LHCN-M2 (cell line): Measurements from ENCODE around the gene SPATA2. TPM values are rescaled to one million over a fixed set of nuclear protein-coding genes. Genes with fewer than 3 reads are reported as not detected.

Experiments
- DNase-seq: peaks from one replicate; pipeline ENCODE4 v3.0.0-alpha.2; 2012; ENCODE audit warnings: low read depth
- total RNA-seq: library from RNA; depleted of rRNA; stranded (reverse); fragments of >200 nt; gene quantifications from 2 replicates; pipeline ENCODE4 v1.2.3, GENCODE V29; 2014

Gene SPATA2
- total RNA-seq, 1 experiment from 2014 or later: 4.1 TPM

DNA sequence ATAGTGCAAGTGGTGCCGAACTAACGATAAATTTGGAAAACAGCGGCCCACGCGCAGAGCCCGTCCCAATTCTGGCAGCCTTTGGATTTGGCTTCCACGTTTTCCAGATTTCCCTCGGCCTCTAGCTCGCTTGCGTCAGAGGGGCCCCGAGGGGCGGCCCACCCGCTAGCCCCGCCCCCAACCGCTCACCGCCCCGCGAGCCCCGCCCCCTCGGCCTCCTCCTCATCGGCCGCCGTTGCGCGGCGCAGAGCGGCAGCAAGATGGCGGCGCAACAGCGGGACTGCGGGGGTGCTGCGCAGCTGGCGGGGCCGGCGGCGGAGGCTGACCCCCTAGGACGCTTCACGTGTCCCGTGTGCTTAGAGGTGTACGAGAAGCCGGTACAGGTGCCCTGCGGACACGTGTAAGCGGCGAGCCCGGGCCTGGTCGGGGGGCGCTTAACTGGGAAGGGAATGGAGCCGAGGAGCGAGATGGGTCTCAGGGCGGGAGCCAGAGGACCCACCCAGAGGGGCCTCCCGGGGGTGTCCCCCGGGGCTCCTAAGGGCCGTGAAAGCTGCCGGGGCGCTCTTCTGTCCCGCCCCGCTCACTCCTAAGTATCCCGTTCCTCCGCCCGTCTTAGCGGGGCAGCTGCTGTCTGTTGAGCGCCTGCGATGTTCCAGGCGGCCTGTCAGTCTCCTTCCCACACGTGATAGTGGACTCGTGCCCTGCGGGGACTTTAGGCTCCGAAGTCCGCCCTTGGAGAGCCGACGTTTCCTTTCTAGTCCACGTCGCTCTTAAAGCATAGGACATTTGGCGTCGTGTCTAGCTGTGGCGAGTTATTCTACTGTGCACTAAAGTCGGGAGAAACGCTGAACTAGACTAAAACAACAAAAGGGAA is 21.1 kb upstream of the SPATA2 start, which contains the start of gene RNF114:
Gene RNF114 (plus strand): TSS at position 245 of the 874 bp plus-strand sequence. CDS start 16 bp downstream, at position 261.
- peak; percentile 86 for DNase-seq

DNA sequence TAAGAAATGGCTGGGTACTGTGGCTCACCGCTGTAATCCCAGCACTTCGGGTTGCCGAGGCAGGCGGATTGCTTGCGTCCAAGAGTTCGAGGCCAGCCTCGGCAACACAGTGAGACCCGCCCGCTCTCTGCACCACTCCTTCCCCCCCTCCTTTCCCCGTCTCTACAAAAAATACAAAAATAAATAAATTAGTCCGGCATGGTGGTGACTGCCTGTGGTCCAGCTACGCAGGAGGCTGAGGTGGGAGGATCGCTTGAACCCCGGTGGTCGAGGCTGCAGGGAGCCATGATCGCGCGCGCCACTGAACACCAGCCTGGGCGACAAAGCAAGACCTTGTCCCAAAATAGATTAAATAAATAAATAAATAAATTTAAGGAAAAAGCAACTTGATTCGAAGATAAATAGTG is 20.4 kb upstream of the SPATA2 start:
- no peak for DNase-seq

DNA sequence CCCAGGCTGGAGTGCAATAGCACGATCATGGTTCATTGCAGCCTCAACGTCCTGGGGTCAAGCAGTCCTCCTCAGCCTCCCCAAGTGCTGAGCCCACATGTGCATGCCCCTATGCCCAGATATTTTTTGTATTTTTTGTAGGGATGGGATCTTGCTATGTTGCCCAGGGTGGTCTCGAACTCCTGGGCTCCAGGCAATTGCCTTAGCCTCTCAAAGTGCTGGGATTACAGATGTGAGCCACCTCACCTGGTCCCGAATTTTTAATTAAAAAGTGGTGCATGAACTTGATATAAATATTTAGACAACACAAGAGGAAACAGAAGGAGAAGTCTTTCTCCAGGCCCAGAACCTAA is 13.8 kb upstream of the SPATA2 start:
- DNase-seq: no peak

DNA sequence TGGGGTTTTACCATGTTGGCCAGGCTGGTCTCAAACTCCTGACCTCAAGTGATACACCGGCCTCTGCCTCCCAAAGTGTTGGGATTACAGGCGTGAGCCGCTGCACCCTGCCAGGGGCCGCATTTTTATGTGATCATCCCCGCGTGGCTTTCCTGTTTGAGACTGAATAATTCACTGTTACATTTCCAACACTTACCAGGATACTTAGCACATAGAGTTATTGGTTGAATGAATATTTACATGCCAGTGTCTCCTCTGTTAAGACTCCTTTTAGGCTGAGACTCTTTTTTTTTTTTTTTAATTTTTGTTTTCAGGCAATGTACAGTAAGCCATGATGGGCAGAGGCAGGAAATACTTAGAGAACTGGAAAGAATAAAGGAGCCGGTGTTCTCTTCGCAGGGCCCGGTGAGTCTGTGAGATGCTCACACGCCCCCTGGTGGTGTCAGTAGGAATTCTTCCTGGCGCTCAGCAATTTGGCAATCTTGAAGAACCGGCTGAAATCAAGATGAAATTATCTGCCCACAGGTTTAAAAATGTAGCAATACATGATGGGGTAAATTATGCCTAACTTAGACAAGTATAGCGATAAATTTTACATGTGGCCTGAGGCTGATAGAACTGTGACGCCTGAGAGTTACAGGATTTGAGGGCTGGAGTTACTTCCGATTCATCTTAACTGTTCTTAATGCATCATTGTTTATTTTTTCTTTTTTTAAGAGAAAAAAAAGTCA is 13.2 kb upstream of the SPATA2 start:
- DNase-seq: peak; percentile 82

DNA sequence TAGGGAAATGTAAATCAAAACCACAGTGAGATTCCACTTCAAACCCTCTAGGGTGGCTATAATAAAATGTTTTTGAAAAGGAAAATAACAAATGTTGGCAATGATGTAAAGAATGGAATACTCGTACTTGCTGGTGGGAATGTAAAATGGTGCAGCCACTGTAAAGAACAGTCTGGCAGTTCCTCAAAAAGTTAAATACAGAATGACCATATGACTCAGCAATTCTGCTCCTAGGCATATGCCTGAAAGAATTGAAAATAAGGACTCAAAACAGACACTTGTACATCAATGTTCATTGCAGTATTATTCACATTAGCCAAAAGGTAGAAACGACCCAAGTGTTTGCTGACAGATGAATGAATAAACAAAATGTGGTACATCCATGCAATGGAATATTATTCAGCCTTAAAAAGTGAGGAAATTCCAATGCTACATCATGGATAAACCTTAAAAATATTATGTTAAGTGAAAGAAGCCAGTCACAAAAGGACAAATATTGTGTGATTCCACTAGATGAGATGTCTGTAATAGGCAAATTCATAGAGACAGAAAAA is 10.6 kb upstream of the SPATA2 start:
- no peak for DNase-seq

DNA sequence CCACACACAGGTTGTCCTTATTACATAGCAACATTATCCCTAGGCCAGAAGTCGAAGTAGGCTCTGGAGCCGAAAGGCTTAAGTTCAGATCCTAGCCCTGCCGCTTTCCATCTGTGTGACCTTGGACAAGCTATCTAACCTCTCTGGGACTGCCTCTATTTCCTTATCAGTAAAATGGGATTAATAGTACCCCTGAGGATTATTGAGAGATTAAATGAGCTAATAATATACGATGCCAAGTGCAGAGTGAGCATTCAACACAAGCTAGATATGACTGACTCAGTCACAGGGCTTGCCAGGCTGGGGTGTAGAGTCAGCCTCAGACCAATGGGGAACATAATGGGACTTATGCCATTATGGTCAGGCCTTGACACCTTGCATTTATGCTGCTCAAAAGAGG is 8.9 kb upstream of the SPATA2 start:
- DNase-seq: no peak

DNA sequence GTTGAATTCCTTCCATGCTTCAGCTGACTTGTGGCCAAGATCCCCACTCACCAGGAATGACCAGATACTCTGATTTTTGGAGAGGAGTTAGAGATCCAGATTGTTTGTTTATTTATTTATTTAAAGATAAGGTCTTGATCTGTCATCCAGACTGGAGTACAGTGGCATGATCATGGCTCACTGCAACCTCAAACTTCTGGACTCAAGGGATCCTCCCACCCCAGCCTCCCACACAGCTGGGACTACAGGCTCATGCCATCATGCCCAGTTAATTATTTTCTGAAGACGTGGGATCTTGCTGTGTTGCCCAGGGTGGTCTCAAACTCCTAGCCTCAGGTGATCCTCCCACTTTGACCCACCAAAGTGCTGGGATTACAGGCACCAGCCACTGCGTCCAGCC is 4.1 kb upstream of the SPATA2 start:
- DNase-seq: no peak

DNA sequence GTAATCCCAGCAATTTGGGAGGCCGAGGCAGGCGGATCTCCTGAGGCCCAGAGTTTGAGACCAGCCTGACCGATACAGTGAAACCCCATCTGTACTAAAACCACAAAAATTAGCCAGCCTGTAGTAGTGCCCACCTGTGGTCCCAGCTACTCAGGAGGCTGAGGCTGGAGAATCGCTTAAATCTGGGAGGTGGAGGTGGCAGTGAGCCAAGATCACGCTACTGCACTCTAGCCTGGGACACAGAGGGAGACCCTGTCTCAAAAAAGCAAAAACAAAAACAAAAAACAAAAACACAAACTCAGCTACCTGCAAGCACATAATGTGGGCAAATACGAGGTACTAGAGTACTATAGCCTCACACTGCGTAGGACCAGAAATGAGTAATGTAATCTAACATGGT is 3.7 kb upstream of the SPATA2 start:
- no peak for DNase-seq

DNA sequence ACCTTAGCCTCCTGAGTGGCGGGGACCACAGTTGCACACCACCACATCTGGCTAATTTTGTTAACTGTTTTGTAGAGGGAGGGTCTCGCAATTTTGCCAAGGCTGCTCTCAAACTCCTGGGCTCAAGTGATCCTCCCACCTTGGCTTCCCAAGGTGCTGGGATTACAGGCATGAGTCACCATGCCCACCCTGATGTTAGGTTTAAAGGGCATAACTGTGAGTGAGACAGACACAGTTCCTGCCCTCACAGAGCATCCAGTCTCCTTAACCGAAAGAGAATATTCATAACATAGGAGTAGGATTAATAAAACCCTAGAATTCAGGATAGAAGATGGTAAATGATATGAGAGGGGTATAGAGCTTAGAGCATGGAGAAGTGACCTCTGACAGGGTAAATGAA is 3.1 kb upstream of the SPATA2 start:
- DNase-seq: no peak

DNA sequence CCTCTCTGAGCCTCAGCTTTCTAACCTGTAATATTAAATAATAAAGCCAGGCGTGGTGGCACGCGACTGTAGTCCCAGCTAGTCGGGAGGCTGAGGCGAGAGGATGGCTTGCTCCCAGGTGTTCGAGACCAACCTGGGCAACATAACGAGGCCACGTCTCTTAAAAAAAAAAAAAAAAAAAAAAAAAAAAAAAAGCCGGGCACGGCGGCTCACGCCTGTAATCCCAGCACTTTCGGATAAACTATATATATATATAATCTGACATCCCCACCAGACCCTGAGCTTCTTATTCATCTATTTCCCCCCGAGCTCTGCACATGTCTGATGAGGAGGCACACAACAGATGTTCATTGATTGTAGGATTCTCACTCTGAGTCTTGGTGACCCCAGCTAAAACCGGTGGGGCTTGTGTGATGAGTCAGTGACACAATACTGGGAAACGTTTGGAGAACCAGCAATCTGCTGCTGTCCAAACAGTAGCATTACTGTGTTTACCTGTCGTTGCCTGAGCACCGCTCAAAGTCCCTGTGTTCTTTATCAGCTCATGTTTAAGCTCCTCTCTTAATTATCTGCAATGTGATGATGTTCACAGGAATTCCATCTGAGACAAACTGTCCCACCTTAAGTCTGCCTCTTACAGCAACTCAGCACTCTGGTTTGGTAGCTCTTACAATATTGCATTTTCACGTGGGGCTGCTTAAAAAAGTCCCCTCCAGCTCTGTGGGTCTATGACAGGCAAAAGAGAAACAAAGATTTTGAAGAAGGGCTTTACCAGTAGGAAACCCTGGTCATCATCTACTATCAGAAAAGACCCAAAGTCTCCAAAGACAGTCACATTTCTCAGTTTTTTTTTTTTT is 1.0 kb upstream of the SPATA2 start:
- DNase-seq: peak; percentile 53

DNA sequence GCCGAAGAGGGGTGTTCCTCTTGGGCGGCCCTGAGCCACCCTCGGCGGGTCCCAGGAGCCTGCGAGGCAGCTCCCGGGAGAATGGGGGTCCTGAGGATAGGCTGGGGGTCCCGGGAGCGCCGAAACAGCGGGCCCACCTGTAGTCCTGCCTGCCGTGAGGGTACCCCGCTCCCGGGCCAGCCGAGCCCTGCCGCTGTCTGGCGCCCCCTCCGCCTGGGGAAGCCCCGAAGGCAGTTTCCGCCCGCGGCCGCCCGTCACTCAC is 280 bp downstream of the SPATA2 start:
- DNase-seq: no peak

DNA sequence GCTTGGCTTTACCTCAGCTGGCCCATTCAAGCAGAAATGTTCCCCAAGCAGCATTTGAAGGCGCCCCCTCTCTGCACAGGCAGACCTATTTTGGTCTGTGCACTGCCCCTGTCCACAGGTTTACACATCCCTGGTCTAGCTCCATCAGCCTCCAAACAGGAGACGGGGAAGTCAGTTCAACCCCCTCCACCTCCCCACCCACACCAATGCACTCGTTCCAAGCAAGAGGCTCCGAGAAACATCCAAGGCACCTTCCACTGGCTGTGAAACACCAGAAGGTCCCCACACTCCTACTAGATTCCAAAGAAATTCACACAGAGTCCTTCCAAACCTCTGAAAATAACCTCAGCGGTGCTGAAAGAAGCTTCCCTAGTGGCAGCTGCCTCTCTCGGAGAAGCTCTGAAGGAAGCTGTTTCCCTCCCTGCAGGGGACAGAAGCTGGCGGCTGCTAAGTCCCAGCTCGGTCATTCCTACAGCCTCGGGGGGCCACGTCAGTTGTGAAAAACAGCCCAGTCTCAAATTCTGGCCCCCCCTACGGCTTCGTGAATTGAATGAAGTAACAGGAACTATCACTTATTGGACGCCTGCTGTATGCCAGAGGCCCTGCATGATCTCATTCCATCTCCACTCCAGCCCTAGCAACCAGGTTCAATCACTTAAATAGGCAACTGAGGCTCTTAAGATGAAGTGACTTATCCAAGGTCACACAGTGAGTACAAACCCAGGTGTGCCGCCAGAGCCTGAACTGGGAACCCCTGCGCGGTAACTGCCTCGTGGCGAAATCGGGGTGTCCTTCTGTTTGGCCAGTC is 815 bp downstream of the SPATA2 start:
- no peak for DNase-seq

DNA sequence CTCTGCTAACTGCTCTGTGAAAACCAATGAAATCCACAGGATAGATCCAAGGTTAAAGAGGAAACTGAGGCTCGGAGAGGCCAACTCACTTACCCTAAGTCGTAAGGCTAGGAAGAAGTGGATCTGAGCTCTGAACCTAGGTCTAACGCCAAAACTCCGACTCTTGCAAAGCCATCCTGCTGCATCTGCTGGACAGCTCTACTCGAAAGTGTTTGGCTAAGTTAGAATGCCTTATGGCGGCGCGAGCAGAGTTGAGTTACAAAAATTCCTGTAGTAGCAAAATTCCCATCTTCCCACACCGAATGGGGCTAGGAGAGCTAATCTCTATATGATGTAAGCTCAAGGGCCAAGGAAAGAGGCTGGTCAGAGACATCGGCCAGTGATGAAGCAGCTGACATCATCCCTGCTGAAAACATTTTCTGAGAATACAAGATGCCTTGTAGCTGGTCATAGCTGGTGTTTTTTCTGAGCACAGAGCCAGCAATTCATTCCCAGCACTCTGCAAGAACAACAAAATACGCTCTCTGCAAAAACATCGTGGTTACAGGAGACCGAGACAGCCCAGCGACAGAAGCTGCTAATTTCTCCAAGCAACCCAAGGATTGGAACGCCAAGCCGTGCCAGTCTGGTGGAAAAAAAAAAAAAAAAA is 1.8 kb downstream of the SPATA2 start:
- DNase-seq: no peak

DNA sequence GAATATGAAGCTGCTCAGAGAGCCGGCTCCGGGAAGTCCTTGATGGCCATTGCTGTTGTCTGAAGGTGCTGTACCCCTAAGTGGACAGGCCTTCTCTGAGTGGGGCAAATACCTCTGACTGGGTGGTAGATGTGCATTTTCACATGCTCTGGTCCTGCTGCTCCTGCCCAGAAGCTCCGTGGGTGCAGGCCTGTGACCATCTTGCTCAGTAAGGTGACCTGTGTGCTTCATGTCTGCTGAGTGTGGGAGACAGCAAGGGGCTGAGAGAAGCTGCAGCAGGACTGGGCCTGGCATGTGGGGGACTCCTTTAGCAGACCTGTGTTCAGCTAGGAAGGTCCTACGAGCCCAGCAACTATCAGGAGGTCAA is 5.0 kb downstream of the SPATA2 start:
- no peak for DNase-seq

DNA sequence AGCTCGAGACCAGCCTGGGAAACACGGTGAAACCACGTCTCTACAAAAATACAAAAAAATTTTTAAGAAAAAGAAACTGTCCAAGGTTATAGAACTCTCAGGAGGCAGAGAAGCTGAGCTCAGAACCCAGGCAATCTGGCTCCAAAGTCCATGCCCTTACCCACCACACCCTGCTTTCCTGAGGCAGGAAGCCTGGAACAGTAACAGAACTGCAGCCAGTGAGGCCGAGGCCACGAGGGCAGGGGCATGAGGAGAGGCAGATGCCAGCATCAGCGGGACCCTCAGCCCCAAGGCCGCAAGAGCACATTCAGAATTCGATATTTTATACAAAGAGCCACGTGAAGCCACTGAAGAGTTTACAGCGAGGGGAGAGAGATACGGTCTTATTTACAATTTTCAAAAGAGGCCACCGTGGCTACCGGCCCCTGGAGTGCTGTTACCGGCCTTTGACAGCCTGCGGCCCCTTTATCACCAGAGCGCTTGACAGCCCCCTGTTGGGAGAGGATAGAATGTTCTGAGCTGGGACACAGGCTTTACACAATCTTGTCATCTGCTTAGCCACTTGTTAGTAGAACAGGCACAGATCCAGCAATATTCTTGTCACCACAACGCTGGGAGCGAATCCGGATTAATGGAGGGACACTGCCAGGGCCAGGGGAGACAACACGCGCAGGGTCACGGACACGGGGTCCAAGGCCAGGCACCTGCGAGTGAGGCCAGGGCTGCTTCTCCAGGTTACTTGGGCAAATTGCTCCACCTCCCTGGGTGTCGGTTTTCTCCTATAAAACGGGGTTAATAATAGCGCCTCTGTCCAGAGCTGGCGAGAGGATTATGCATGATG is 5.6 kb downstream of the SPATA2 start:
- DNase-seq: no peak

DNA sequence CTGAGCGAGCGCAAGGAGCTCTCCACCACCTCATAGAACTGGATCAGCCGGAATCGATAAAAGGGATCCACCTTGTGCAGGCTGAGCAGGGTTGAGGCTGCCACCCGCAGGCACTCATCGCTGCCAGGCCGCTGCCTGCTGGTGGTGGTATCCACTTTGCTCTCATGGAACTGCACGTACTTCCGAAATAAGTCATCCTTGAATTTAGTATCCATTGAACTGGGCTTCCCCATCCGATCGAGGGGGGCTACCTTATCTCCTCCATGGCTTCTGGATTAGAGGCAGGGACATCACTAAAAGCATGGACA is 7.1 kb downstream of the SPATA2 start:
- no peak for DNase-seq

DNA sequence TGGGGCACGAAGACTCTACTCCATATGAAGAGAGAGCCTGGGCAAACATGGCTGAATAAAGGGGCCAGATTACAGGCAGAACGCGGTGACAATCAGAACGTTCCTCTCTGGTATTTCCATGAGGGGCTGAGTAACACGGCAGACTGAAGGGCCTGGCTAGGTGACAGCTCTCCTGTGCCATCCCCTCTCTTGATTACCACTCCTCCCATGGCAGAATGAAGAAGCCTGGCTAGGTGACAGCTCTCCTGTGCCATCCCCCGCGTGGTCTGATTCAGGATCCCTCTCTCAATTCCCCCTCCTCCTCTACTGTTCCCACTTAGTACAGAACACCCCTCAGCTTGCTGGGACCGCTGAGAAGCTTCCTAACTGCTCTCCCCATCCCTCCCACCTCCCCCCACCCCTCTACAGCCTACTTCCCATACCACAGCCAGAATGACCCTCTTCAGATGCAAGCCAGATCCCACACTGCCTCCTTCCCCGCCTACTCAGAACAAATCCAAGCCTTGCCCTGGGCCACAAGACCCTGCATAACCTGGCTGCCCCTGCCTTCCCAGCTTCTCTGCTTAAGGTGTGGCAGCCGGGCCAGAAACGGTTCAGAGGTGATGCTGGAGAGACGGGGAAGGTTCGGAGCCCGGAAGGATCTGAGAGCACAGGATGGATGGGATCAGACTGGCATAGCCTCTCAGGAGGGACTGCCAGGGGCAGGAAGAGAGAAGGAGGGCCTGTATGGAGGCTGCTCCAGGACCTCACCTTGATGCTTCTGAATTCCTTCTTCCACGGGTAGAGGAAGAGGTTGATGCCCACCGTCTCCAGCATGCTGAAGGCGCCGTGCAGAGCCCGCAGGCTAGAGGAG is 7.7 kb downstream of the SPATA2 start:
- no peak for DNase-seq

DNA sequence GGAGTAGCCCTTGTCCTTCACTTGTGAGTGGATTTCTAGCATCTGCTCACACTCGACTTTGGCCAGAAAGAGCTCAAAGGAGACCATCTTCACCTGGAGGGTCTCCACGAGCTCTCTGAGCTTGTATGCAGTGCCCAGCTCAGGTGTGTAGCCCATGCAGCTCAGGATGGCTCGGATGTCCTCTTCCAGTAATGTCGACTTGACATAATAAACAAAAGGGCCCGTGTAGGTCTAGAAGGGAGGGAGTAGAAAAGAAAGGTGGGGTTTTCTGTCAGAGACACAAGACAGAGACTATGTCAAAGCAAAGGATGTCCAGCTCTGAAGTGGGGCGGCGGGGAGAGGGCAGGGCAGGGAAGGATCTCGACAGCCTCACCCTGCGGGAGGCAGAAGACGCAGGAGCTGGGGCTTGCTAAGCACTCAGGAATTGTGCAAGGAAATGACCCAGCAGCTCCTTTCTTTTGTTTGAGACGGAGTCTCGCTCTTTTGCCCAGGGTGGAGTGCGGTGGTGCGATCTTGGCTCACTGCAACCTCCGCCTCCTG is 8.6 kb downstream of the SPATA2 start:
- DNase-seq: no peak
